Mononuclear cell (primary cell): ENCODE measurements around the gene ALK. TPM values are rescaled to one million over a fixed set of nuclear protein-coding genes. Genes with fewer than 3 reads are reported as not detected.

ENCODE experiments used
- H3K27me3 ChIP-seq: 2 replicates; pipeline ENCODE4 v1.6.0; 2011; ENCODE audit warnings: low read length, control low read depth; ENCODE audit not compliant: insufficient read depth
- H3K4me1 ChIP-seq: 2 replicates; pipeline ENCODE4 v1.5.1; 2011; ENCODE audit warnings: mild to moderate bottlenecking, low read length, control low read depth; ENCODE audit not compliant: insufficient read depth
- H3K4me3 ChIP-seq: 2 replicates; pipeline ENCODE4 v1.5.1; 2011; ENCODE audit warnings: mild to moderate bottlenecking, low read length, moderate library complexity
- H3K9me3 ChIP-seq: 2 replicates; pipeline ENCODE4 v1.5.1; 2011; ENCODE audit warnings: low read depth, mild to moderate bottlenecking, control low read depth, low read length
- total RNA-seq: library from RNA; depleted of rRNA; stranded (reverse); fragments of >200 nt; gene quantifications from one replicate; pipeline ENCODE4 v1.2.3, GENCODE V29; 2012

ALK gene
- total RNA-seq, 1 donor, result not detected

DNA sequence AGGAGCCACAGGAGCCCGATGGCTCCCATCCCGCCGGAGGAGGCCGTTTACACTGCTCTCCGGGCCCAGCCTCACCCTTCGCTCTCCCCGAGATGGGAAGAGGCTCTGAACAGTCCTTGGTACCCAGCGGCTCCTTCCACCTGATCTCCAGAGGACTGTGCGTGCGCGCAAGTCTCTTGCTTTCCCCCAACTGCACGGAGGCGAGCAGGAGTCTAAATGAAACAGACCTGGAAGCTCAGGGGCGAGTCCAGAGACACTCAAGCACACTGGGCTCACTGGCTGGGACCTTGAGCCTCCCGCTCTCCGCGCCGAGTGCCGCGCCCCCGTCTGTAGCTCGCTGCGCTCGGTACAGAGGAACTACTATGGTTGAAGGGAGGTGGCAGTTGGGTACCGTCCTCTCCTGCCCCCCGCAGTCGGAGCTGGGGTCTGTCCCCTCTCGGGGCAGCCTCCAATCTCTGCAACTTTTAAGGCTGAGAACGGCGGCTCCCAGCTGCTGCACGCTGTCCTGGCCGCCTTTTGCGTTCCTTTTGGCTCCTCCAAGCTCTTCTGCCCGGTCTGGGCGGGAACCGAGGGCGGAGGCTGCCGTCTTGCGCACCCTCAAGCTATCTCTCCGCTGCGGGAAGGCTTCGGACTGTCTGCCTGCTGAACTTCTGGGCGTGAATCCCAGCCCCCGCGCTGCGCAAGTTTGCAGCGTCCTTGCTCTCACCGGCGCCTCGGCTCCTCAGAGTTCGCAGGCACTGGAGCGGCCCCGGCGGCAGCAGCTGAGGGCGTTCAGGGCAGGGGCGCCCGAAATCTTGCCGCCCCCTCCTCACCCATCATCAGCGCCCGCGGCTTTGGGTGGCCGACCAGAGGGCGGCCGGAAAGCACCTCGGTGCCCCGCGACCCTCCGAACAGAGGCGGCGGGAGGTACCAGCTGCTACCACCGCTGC is 491 bp downstream of the ALK start:
- Histone ChIP-seq H3K9me3 (no peaks in the 10 kb centered on the region), H3K4me1 (peaks cover 16% of the 10 kb centered on the region), H3K27me3 (peaks cover 72% of the 10 kb centered on the region), H3K4me3 (no peak overlapping the region)

DNA sequence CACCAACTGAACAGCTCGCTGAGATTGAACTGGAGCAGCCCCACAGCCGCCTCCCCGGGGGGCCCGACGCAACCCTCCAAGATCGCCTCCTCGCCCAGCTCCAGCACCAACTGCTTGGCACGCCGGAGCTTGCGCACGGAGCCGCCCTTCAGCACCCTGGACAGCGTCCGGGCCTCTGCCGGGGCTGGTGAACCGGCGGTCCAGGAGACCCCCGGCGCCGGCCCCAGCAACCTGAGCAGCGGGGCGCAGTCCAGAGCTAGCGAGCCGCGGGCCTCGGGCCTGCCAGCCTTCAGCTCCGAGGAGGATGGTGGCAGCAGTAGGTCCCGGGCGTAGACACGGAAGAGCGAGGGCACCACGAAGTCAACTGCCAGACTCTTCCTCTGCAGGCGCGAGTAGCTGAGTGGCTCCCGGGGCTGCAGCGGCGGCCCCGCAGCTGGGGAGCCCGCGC is 1.2 kb downstream of the ALK start:
- Histone ChIP-seq H3K4me3 (no peak overlapping the region), H3K9me3 (no peaks in the 10 kb centered on the region), H3K27me3 (peaks cover 73% of the 10 kb centered on the region), H3K4me1 (peaks cover 16% of the 10 kb centered on the region)

DNA sequence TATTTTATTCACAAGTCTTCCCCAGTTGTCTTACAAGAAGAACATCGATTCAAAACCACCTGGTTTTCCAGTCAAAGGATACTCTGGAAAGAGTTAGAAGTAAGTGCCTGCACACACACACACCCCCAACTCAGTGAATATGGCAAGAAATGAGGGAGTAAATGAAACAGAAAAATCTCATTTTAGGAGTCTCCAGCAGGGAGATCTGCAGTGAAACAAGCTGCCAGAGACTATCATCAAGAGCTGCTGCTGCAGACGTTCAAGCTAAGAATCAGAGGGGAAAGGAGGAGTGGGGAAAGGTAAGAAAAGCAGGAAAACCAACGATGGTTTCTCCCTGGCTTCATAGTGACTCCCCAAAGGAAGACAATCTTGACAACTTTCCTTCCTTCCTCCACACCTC is 2.4 kb downstream of the ALK start:
- Histone ChIP-seq H3K4me1 (peaks cover 16% of the 10 kb centered on the region), H3K4me3 (no peak overlapping the region), H3K27me3 (peaks cover 73% of the 10 kb centered on the region), H3K9me3 (no peaks in the 10 kb centered on the region)

DNA sequence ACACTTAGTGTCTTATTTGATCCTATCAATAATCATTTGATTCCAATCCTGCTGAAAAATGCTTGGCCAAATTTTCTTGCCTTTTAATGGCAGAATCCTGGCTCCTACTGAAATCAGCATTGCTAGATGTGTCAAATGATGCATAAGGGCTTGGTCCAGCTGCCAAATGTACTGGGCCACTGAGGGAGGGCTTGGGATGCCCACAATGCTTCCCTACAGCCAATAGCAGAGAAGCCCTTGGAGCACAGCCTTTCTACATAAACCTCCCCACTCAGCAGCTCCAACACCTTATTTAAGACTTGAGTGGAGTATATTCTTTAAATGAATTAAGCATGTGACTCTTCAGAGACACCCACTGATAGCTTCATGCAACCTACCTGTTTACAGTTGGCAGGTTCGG is 3.6 kb downstream of the ALK start:
- Histone ChIP-seq H3K27me3 (peaks cover 65% of the 10 kb centered on the region), H3K4me3 (no peak overlapping the region), H3K9me3 (no peaks in the 10 kb centered on the region), H3K4me1 (peaks cover 16% of the 10 kb centered on the region)

DNA sequence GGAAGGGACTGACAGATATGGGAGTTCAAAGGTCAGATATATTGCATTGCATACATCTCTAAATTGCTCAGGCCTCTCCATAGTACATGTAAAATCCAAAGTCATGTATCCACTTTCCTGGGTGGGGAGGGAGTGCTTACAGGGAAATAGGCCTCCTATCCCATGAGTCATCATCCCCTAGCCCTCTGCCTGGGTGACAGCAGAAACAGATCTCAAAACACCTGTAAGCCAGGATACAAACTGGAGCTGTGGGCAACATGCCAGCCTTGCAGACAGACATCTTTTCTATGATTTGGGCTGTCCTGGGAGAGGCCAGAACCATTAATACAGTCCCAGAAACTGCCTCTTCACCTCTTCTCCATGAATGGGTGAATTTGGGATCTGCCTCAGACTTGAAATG is 4.8 kb downstream of the ALK start:
- Histone ChIP-seq H3K27me3 (peaks cover 55% of the 10 kb centered on the region), H3K9me3 (no peaks in the 10 kb centered on the region), H3K4me3 (no peak overlapping the region), H3K4me1 (peaks cover 10% of the 10 kb centered on the region)

DNA sequence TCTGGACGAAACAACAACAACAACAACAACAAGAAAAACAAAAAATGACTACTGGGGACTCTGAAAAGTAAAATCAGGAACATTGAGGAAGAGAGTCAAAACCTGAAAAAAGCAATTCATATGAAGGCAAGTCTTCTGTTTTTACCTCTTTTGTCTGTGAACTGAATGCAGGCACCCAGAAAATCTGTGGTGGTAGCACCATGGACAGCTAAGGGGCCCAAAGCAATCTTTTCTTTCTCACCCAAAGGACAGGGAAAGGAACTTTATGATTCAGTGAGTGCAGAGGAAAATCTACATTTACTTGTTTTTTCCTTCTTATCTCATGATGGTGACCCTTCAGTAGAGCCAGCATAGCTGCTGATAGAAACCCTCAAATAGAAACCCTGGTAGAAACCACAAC is 10.4 kb downstream of the ALK start:
- Histone ChIP-seq H3K27me3 (peaks cover 28% of the 10 kb centered on the region), H3K9me3 (peaks cover 10% of the 10 kb centered on the region), H3K4me3 (no peak overlapping the region), H3K4me1 (no peaks in the 10 kb centered on the region)

DNA sequence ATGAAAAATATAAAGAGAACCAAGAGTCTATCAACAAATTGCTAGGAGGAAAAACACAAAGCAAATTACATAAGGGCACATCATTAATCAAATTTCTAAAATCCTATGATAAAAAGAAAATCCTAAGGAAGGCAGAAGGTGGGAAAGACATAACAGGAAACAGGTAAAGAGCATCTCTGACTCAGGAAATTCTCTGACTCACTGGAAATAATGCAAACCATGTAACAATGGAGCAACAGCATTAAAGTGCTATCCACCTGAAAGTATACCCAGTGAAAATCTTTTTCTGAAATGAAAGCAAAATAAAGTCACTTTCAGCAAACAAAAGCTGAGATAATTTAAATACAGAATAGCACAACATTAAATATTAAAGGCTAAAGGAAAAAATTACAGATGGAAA is 10.9 kb downstream of the ALK start:
- Histone ChIP-seq H3K4me1 (no peaks in the 10 kb centered on the region), H3K27me3 (peaks cover 26% of the 10 kb centered on the region), H3K9me3 (peaks cover 10% of the 10 kb centered on the region), H3K4me3 (no peak overlapping the region)

DNA sequence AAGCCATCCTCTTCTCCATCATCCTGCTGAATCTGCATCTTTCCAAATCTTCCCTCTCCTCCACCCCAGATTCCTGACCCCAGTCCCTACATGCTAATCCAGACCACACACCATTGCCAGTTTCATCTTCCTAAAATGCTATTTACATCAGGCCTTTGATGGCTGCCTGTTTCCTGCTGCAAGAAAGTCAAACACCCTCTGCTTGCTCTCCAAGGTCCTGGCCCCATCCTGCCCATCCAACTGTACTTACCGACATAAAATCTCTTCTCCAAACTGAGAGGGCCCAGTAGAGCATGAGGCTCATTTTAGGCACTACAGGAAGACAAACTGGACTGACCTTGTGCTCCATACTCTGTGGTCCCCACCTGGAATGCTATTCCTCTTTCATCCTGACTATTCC is 19.0 kb downstream of the ALK start:
- no peaks in the 10 kb centered on the region for H3K27me3 ChIP-seq
- no peaks in the 10 kb centered on the region for H3K4me1 ChIP-seq
- H3K9me3 ChIP-seq, result no peaks in the 10 kb centered on the region
- H3K4me3 ChIP-seq, result no peak overlapping the region

DNA sequence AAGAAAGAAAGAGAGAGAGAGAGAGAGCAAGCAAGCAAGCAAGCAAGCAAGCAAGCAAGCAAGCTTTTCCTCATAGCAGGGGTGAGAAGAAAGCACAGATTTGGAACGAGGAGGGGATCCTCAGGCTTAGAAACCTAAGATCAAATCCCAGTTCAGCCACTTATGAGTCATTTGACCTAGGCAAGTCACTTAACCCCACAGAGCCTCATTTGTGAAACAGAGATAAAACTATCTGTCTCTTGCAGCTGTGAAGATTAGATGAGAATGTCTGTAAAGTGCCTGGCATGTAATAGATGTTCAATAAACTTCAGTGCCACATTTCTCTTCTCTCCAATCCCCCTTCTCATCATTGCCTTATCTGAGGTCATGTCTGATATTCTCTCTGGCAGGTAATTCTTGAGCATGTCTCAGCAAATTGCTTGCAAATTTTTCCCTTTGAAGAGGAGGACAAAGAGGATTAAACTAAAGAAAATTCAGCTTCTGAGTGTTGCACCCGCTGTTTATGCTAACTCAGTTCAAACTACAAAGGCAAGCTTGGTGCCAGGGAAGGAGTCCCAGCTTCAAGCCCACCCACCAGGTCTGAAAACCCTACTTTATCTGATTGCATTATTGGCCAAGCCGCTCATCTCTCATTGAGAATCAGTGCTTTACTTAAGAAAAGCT is 20.3 kb downstream of the ALK start:
- no peaks in the 10 kb centered on the region for H3K27me3 ChIP-seq
- no peaks in the 10 kb centered on the region for H3K9me3 ChIP-seq
- H3K4me3 ChIP-seq, result no peak overlapping the region
- no peaks in the 10 kb centered on the region for H3K4me1 ChIP-seq

DNA sequence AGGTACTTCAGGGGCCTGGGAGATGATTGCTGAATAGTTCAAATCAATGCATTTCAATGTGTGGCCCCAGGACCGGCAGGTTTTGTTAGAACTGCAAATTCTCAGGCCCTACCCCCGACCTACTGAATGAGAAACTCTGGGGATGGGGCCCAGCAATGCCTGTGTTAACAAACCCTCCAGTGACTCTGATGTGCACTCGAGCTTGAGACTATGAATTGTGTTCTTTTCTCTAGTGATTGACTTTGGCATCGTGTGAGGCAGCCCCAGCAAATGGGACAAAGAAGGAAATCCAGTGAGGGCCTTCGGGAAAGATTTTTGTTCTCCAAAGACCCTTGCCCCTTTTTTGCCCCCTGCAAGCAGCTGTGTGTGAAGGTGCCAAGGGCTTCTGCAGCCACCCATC is 22.4 kb downstream of the ALK start:
- Histone ChIP-seq H3K4me3 (no peak overlapping the region), H3K9me3 (no peaks in the 10 kb centered on the region), H3K4me1 (no peaks in the 10 kb centered on the region), H3K27me3 (no peaks in the 10 kb centered on the region)

DNA sequence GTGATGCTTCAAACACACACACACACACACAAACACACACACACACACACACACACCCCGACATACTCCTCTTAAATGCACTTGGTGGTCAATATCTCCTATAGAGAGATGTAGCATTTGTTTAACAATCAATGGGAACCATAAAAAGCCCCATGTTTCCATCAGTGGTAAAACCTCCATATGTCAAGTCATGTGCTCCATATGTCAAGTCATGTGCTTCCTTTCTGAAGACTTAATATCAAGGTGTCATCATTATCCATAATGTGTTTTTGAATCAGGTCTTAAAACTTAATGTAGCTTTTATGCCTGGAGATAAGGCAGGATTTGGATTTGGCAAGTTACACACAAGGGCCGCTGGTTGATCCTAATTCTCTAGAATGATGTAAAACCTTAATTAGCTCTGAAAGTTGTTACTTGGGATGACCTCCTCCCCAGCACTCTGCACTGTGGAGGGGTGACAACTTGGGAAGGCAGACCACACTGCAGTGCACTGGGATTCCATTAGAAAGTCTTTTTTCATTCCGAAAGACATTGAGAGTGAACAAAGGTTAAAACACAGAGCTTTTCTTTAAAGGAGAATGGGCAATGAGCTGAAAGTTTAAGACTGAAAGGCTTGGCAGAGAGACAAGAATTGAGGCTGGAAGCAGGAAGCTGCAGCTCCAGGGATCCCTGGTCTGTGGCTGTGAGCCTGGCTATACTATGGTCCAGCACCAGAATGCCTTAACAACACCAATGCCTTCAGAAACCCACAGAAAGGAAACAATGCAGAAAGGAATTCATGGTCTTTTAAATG is 26.4 kb downstream of the ALK start:
- Histone ChIP-seq H3K4me3 (no peak overlapping the region), H3K9me3 (no peaks in the 10 kb centered on the region), H3K27me3 (no peaks in the 10 kb centered on the region), H3K4me1 (no peaks in the 10 kb centered on the region)

DNA sequence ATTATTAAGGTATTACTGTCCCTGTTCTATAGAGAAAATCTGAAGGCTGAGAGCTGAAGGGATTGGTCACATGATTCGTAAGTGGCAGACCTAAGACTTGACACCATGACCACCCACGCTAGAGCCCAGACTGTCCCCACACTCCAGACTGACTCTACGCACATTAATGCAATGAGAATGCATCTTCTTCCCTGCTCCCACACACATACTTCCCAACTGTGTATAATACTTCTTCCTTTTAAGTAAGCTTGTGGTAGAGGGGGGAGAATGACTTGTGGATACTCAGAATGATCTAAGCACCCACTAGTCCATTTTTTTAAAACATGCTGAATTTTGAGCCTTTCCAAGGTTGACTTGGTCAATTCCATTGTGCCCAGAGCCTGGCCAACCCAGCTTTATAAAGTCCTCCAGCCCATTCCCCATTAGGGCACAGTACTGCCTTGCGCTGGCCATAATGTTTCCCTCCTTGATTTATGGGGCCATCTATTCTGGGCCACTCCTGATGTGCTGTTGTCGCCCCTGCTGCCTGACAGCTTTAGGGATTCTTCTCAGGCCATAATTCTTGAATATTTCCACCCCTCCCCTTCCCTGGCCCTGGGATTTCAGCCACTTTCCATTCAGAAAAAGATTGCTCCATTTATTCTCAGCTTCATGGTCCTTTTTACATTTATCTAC is 28.7 kb downstream of the ALK start:
- no peaks in the 10 kb centered on the region for H3K4me1 ChIP-seq
- no peaks in the 10 kb centered on the region for H3K27me3 ChIP-seq
- no peak overlapping the region for H3K4me3 ChIP-seq
- H3K9me3 ChIP-seq, result no peaks in the 10 kb centered on the region

DNA sequence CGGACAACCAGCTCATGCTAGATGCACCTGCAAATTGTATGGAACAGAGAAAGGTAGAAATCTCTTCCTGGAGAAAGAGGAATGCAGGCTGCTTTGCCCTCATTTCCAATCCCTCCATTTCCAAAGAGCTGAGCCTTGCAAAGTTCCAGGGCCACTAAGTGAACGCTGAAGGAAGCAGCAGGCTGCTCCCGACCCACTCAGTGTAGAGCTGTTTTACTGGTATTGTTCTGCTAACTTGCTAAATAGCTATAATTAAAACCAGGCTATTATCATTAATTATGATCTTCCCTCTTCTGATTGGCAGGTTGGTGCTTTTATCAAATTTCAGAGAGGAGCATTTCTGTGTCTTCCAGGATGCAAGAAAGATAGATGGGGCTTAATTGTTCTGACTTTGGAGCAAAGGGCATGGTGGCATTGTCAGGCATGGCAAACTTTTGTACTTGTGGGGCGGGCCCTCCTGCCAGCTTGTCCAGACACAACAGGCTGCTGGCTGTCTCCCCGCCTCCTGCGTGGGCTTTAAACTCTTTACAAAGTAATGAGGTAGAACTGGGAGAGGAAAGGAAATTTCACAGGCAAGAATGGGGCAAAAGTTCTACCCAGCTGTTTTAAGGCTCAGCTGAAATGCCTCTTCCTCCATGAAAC is 40.2 kb downstream of the ALK start:
- no peaks in the 10 kb centered on the region for H3K27me3 ChIP-seq
- H3K4me3 ChIP-seq, result no peak overlapping the region
- no peaks in the 10 kb centered on the region for H3K9me3 ChIP-seq
- H3K4me1 ChIP-seq, result no peaks in the 10 kb centered on the region

DNA sequence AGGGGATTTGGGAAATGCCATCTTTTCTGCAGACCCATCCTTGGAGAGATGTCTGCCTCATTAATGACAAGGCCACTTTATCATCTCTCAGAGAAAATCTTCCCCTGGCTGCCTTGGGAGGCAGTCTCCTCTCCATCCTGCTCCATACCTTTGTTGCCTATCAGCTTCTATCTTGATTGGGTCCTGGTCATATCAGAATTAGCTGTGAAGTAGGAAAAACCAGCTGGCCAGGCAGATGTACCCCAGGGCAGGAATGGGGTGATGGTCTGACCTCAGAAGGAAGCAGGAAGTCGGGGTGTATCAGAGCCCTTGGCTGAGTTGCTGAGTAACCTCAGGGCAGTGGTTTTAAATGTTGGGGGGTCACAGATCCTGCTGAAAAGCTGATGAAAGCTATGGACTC is 41.3 kb downstream of the ALK start:
- Histone ChIP-seq H3K4me1 (no peaks in the 10 kb centered on the region), H3K9me3 (no peaks in the 10 kb centered on the region), H3K27me3 (no peaks in the 10 kb centered on the region), H3K4me3 (no peak overlapping the region)
